ENCODE results near the gene SIGLEC5.

SIGLEC5 gene

DNA sequence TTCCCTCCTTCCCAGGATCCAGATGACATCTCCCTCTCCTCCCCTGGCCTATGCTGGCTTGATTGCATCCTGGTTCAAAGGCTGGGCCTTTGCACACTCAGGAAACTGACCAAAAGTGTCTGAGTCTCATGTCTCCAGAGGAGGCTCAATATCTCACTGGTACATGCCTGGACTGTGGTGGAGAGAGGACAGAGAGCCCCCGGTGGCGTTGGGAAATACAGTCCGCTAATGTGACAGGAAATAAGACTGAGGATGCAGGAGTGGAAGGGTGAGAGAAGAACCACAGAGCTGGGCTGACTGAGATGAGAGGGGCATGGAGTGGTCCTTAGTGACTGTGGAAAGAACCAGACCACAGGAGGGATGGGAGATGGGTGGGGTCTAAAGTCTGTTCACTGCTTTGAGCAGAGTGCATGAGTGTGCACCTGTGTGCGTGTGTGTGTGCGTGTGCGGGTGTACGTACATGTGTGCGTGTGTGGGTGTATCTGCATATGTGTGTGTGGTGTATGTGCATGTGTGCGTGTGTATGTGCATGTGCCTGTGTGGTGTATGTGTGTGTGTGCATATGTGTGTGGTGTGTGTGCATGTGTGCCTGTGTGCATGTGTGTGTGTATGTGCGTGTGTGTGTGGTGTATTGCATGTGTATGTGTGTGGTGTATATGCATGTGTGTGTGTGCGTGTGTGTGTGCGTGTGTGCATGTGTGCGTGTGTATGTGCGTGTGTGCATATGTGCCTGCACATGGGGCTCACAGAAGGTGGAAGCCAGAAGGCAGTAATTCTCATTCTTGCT lies 1.9 kb downstream of the SIGLEC5 start:
- DNase-seq (ENCODE audit: low spot score) = no peak

DNA sequence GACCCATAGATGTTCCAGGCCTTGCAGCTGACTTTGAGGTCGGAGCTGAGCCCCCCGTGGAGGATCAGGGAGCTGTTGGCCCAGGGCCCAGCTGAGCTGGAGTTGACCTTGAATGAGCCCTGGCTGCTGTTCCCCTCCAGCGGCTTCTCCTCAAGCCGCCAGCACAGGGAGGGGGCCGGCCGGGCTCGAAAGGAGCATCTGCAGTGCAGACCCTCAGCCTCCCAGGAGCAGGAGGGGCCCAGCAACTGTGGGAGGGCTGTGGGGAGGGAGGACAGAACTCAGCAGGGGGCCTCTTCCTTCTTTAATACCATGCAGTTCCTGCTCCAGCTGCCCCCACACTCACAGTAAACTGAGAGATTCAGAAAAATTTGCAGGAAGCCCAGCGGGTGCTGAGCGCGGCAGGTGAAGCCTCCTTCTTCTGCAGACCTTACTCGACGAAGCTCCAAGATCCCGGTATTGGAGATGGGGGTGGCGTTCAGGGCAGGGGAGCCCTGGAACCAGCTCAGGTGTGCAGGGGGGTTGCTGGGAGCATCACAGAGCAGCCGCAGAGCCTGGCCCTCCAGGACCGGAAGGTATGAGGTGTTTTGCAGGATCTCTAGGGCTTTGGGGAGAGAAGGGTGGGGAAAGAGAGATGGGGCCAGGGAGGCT lies 2.6 kb downstream of the SIGLEC5 start:
- no peak for DNase-seq (ENCODE audit: low spot score)

DNA sequence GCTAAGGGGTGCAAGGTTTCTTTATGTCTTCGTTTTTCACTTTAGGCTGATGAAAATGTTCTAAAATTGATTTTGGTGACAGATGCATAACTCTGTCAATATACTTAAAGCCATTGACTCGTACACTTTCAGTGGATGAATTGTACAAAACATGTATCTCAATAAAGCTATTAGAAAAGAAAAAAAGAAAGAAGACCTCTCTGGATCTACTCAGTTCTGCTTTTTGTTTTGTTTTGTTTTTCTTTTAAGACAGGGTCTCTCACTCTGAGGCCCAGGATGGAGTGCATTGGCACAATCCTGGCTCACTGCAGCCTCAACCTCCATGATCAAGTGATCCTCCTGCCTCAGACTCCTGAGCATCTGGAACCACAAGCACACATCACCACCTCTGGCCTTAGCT lies 3.5 kb downstream of the SIGLEC5 start:
- no peak for DNase-seq (ENCODE audit: low spot score)

DNA sequence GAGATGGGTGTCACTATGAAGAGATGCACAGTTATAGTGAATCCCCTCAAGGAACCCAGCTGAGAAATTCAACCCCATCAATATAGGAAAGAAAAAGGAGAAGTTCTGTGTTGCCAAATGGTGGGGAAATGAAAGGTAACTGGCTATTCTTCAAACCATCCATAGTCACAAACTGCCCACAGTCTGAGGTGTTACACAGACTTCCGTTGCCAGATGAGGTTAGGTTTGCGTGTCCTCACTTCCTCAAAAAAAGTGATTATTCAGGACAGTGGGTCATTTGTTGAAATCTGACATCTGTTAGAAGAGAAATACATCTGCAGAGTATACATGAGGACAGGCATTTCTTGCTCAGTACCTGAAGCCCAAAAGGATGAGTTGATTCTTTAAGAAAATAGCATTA lies 9.0 kb downstream of the SIGLEC5 start:
- no peak for DNase-seq (ENCODE audit: low spot score)

DNA sequence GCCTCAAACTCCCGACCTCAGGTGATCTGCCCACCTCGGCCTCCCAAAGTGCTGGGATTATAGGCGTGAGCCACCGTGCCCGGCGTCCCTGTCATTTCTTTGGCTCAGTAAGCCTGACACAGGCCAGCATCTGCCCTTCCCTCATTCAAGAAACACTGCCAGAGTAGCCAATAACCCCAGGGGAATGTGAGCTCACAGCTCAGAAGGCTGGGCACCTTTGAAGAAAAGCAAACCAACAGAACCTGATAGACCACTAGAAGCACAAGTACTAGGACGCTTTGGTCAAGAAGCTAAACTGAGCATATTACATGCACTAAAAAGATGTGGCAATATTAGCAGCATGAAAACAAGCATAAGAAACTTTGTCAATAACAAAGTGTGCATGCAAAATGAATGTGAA lies 14.2 kb downstream of the SIGLEC5 start:
- DNase-seq (ENCODE audit: low spot score) = no peak

DNA sequence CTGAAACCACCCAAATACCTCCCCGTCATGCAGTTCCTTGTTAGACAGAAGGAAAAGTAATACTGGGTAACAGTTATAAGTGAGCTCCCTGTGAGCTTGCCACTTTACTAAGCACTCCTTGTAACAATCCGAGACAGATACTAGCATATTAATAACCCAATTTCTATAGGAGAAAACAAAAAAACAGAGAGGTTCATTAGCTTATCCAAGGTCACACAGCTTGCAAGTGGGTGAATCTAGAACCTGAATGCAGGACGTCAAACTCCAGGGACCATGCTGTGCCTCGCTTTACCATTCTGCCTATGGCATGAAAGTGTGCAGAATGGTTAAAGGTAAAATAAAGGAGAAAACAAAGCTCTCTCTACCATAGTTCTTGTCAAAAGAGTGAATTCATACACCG lies 15.4 kb downstream of the SIGLEC5 start:
- DNase-seq (ENCODE audit: low spot score) = no peak

DNA sequence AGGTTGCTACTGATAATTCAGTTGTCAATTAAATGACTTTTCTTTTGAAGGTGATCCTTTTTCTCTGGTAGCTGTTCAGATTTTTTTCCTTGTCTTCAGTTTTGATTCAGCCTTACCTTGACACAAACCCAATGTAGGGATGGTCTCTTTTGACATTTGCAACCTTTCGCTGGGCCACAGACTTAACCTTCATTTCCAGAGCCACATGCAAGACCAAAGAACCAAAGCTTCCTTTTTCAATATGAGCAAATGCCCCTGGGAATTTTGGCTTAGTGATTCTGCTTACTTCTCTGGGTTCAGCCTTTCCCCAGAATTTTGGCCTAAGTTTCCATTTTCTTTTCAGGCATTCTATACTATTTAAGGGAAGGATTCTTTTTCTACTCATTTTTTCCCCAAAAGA lies 19.6 kb downstream of the SIGLEC5 start:
- DNase-seq (ENCODE audit: low spot score) = no peak

DNA sequence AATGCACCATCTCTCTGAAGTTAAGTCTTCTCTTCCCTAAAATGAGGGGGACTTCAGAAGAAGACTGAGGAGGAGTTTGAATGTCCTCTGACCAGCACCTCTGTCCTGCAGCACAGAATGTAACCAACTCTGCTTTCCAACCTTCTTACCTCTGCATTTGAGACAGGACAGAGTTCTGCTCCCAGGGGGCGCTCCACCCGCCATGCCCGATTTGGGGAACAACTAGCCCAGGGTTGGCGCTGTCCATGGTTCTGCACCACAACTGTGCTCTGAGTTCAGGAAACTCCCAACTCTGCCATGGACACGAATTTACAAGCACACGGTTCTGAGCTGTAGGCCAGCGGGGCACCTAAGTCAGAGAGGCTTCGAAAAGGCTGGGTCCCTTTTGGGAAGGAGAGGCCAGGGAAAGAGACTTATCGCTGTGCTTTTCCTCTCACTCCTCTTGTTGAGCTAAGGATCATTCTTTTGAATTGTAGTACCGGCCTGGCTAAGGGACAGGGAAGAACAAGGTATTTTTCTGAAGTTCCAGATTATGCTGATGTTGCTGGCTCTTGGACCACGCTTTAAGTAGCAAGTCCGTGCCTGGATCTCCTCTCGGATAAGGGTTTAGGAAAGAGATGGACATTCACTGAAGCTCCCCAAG lies 22.2 kb downstream of the SIGLEC5 start:
- DNase-seq (ENCODE audit: low spot score) = peak; percentile 50

DNA sequence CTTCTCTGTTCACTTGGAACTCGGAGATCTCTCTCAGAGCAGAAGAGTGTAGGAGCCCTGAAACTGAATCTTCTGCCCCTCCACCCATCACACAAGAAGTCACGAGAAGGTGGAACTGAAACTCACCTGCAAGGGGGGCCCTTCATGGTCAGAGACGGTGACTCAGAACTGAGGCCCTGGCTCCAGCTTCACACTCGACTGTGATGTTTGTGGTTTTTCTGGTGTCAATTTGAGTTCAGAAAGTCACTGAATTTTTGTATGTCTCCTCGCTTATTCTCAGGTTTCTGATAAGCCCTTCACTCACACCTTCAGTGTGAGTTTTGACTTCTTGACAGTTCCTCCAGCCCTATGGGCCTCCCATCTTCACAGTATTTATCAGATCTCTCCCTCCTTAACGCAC lies 23.1 kb downstream of the SIGLEC5 start:
- DNase-seq (ENCODE audit: low spot score) = peak; percentile 49

DNA sequence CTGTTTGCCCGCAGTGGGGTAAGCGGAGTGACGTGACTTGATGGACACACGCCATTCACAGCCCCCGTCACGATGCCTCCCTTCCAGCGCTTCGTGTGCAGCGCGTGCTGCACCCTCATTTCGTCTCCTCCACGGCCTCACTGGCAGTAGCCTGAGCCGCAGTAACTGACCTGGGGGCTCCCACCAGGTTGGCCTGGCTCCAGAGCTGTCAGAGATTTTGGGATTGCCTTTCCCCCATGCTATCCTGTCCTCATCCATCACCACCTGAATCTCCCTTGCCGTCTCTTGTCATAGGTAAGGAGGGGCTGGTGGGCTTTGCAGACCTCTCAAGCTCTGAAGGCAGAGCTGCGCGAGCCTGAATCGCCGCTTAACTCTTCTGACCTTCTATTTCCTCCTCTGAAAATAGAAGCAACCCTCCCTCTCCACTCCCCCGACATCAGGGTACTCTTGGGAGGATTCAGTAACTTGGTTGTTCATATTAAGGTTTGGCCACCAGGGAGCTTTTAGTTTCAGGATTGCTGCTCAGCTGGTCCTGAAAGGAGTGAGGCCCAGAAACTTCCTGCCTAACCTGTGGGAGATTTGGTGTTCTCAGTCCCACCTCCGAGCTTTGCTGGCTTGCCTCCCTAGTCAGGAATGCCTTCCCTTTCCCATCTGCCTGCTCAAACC lies 27.9 kb downstream of the SIGLEC5 start:
- DNase-seq (ENCODE audit: low spot score) = no peak

DNA sequence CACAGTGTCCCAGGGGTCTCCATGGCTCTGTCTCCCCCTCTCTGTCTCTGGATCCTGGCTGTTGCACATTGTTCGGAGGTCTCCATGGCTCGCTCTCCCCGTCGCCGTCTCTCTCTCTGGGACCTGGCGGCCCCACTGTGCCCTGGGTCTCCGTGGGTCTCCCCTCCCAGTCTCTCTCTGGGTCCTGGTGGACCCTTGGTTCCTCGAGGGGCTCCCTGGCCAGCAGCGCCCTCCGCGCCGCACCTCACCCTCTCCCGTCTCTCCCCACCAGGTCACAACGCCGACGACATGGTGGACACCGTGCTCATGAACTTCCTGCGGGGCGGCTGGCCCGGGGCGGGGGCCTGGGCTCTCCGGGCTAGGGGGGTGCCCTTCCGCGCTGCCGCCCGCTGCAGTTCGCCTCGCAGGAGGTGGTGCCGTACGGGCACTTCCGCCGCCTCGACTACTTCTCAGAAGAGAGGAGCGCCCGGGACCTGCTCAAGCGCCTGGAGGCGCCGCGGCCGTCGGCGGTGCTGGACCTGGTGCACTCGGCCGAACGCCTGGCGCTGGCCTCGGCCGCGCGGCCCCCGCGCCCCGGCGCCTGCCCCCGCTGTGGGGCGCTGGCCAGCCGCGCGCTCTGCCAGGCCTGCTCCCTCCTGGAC lies 29.1 kb downstream of the SIGLEC5 start:
- DNase-seq (ENCODE audit: low spot score) = no peak

DNA sequence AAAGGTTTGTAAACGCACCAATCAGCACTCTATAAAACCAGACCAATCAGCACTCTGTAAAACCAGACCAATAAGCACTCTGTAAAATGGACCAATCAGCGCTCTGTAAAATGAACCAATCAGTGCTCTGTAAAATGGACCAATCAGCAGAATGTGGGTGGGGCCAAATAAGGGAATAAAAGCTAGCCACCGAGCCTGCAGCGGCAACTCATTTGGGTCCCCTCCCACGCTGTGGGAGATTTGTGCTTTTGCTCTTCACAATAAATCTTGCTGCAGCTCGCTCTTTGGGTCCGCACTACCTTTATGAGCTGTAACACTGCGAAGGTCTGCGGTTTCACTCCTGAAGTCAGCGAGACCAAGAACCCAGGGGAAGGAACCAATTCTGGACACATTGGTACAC lies 31.1 kb downstream of the SIGLEC5 start:
- no peak for DNase-seq (ENCODE audit: low spot score)

DNA sequence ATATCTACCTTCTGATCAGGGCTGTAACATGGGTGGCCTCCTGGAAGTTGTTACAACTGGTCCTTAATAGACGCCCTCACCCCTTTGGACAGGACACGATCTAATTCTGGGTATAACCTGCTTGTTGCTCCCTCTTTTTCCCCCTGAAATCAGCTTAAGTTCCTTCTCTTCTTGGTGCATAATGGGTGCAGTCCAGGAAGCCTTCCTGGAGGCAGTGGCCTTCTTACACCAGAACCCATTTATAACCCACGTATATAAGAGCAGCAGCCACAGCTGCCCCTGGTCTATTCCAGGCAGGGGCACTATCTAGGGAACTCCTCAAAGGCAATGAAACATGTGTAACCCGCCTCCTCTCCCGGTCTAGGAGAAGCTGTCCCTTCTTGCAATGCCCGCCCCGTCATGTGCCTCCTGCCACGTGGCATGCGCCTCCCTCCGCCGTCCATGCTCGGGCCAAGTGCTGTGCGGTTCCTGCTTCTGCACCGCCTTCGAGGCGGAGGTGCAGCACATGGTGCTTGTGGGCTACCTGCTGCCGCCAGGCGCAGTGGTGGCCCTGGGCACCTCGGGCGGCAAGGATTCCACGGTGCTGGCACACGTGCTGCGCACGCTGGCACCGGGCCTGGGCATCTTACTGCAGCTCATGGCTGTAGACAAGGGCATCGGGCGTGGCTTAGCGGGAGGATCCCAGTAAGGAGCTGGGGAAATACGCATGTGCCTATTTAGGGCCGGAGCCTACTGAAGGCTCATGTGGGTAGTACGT lies 31.9 kb downstream of the SIGLEC5 start:
- DNase-seq (ENCODE audit: low spot score) = no peak

DNA sequence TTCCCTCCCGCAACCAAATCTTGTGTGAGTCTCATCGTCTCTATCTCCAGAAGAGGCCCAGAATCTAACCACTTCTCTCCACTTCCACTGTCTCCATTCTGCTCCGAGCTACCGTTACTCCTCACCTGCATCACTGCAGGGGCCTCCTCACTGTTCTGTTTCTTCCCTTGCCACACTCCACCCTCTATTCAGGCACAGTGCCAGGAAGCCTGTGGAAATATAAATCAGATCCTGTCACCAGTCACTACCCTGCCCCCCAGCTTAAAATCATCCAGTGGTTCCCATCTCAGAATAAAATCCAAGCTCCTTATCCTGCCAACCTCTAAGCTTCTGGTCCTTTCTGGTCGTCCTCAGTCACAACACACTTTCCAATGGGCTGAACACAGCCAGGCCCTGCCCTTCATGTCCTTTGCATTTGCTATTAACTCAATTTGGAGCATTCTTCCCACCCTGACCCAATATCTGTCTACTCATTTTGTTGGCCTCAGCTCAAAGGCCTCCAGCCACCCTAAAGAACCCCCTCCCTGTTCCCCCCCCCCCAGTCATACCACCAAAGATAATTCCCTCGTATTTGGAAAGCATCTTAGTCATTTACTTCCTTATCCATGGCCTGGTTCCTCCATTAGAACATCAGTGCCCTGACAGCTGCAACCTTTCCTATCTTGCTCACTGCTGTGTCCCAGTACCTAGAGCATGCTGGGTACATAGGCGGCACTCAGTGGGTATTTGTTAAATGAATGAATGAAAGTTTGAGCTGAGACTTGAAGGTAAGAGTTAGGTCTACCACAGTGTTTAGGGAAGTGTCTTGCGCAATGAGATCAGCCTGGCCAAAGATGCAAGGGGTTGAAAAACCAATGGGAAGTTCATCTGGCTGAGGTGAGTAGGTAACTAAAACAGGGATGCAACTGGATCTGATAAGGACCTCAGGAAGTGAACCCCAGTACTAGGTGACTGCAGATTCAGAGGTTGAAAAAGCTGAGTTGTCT lies 34.7 kb downstream of the SIGLEC5 start:
- no peak for DNase-seq (ENCODE audit: low spot score)

DNA sequence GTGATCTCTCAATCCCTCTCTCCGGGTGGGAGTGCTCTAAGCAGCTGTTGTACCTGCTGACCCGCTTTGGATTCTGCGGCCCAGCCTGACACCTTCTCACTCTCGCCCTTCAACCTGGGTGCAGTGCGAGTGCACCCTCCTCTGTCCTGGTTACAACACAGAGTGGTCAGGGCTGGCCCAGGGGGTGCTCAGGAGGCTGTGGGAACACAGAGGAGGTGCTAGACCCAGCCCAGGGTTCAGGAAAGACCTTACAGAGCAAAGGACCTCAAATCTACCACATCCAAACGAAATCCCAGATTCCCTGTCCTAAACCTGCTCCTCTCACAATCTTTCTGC lies 35.5 kb downstream of the SIGLEC5 start:
- no peak for DNase-seq (ENCODE audit: low spot score)

DNA sequence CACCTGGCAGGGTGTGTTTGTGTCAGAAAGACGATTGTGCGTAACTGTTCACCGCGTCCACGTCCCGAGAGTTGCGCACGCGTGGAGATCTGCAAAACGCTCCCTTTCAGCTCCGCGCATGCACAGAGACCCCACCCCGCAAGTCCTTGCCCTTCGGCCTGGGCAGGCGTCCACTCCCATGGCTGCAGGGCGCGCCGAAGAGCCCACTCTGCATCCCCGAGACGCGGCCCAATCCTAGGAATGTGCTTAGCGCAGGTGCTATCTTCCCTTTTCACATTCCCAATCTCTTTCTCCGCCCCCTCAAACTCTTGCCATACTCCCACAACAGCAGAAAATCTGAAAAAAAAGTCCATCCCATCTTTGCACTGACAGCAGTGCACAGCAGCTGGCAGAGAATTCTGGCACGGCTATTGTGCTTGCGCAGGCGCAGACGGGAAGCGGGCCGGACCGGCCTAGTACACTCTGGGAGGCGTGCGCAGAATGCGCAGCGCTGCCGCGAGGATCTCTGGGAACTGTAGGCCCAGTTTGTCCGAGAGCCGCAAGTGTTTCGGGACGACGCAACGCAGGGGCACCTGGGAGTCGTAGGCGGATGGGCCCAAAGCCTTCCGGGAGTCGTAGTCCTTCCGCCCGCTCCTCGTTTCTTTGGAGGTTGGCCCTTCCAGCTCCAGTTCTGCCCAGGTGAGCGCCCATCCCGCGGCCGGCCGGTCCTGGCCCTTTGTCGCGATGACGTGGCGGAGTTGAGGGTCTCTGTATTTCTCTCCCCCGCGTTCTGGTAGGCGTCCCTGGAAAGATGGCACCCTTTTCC lies 36.0 kb downstream of the SIGLEC5 start:
- peak; percentile 98 for DNase-seq (ENCODE audit: low spot score)

DNA sequence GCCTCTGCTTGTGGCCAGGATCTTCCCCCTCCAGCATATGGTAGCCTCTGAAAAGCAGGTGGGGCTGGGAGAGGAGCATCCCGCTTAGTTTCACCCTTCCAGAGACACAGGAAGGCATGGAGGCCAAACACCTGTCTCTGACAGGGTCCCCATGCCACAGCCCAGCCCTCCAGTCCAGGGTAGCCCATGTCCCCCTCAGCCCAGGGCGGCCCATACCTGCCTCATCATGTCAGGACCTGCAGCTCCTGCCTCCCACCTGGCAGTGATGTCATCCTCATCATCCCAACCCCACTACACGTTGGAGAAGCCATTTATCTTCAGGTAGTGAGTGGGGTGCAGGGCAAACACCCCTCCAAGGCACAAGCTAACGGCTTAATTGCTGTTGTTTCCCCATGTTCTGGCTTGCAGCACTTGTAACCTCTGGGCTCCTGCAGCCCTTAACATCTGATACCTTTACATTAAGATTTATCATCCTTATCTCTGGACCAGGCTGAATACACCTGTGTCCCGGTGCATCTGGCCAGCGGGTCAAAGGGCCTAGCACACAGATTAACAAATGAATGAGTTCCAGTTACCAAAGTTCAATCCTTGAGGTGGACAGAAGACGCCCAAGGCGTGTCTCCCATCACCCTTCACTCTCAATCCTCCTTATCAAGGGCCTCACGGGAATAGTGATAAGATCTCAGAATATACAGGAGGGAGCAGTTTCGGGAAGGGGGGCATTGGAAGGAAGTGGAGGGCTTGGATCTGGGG lies 36.9 kb downstream of the SIGLEC5 start:
- DNase-seq (ENCODE audit: low spot score) = no peak

DNA sequence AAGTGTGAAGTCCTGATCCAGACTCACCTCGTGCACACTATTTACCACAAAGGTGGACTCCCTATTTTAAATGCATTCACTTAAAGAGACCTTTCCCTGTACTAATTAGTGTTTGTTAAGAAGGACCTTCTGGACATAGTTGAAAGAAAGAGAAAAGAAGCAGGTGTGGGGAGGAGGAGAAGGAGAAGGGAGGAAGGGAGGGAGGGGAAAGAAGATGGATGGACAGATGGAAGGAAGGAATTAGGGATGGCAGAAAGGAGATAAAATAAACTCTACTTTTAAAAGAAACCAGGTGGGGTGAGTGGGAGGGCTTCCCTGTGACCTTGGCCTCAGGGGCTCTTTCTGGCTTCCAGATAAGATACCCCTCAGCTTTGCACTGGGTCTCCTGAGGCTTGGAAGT lies 37.7 kb downstream of the SIGLEC5 start:
- DNase-seq (ENCODE audit: low spot score) = no peak

DNA sequence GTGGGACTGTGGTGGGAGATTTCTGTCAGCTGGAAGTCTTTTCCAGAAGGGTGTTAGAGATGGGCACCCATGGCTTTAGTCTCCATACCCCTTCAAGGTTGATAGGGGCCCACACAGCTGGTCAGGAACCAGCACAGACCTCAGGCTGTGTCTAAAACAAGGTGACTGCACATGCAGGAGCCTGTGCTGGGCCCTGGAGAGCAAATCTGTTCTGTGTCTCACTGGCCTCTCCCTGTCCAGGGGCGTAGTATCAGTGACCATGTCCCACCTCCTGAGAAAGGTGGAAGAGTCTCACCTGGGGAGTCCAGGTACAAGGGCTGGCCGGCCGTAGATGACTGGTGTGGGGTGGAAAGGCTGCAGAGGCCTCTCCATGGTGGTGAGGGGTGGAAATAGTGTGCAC lies 39.8 kb downstream of the SIGLEC5 start:
- no peak for DNase-seq (ENCODE audit: low spot score)

All from activated CD4-positive, alpha-beta T cell treated with anti-CD3 and anti-CD28 coated beads, Interleukin-2, Interleukin-4, amounts not matched to agents 100 ng/mL and 50 ng/mL, durations not matched to agents 16 hours and 8 hours (primary cell).